ENCODE results near the gene USF1.

USF1 gene

GRCh38 chr1:161054232-161054631, 8.5 kb upstream of the USF1 start:
- TF ChIP-seq SNAI2 (CRISPR knock-in tag; IDR thresholded peaks at IDR 0.05) (no peak), BACH2 (CRISPR knock-in tag; IDR thresholded peaks at IDR 0.05; ENCODE audit: borderline replicate concordance) (no peak), ZFP3 (CRISPR knock-in tag; IDR thresholded peaks at IDR 0.05) (no peak), ZC3H10 (CRISPR knock-in tag; IDR thresholded peaks at IDR 0.05) (no peak), PPARA (CRISPR knock-in tag; IDR thresholded peaks at IDR 0.05; ENCODE audit: borderline replicate concordance) (no peak), CREB5 (CRISPR knock-in tag; IDR thresholded peaks at IDR 0.05; ENCODE audit: low read depth) (no peak), TCF4 (CRISPR knock-in tag; IDR thresholded peaks at IDR 0.05; ENCODE audit: borderline replicate concordance) (no peak)
- ATAC-seq: no peak

- no peak for ATAC-seq
- TF ChIP-seq CSRNP3 (CRISPR knock-in tag; IDR thresholded peaks at IDR 0.05) (no peak), ESRRG (CRISPR knock-in tag; IDR thresholded peaks at IDR 0.05) (no peak), PATZ1 (CRISPR knock-in tag; IDR thresholded peaks at IDR 0.05; ENCODE audit: borderline replicate concordance) (no peak), BACH2 (CRISPR knock-in tag; IDR thresholded peaks at IDR 0.05; ENCODE audit: borderline replicate concordance) (no peak), ZFP30 (CRISPR knock-in tag; IDR thresholded peaks at IDR 0.05) (no peak), POU6F1 (CRISPR knock-in tag; IDR thresholded peaks at IDR 0.05; ENCODE audit: borderline replicate concordance, low read depth) (no peak), CREB5 (CRISPR knock-in tag; IDR thresholded peaks at IDR 0.05; ENCODE audit: low read depth) (no peak), ZC3H10 (CRISPR knock-in tag; IDR thresholded peaks at IDR 0.05) (no peak), PPARA (CRISPR knock-in tag; IDR thresholded peaks at IDR 0.05; ENCODE audit: borderline replicate concordance) (no peak), GLIS3 (CRISPR knock-in tag; IDR thresholded peaks at IDR 0.05) (no peak), SNAI2 (CRISPR knock-in tag; IDR thresholded peaks at IDR 0.05) (no peak), ZNF70 (CRISPR knock-in tag; IDR thresholded peaks at IDR 0.05) (no peak)
Measured at GRCh38 chr1:161052899-161053298, 7.1 kb upstream of the USF1 start.

GRCh38 chr1:161051219-161051618, 5.4 kb upstream of the USF1 start:
- no peak for ATAC-seq
- no peak for TF ChIP-seq SNAI2 (CRISPR knock-in tag; IDR thresholded peaks at IDR 0.05)
- TF ChIP-seq CREB5 (CRISPR knock-in tag; IDR thresholded peaks at IDR 0.05; ENCODE audit: low read depth): no peak
- no peak for TF ChIP-seq ARNTL (CRISPR knock-in tag; IDR thresholded peaks at IDR 0.05; ENCODE audit: borderline replicate concordance, low read depth)

- no peak for ATAC-seq
- no peak for TF ChIP-seq GLIS3 (CRISPR knock-in tag; IDR thresholded peaks at IDR 0.05)
- TF ChIP-seq ISL1 (CRISPR knock-in tag; IDR thresholded peaks at IDR 0.05): no peak
- no peak for TF ChIP-seq BACH2 (CRISPR knock-in tag; IDR thresholded peaks at IDR 0.05; ENCODE audit: borderline replicate concordance)
- no peak for TF ChIP-seq ZNF70 (CRISPR knock-in tag; IDR thresholded peaks at IDR 0.05)
- TF ChIP-seq ESRRG (CRISPR knock-in tag; IDR thresholded peaks at IDR 0.05): no peak
- no peak for TF ChIP-seq SNAI2 (CRISPR knock-in tag; IDR thresholded peaks at IDR 0.05)
- no peak for TF ChIP-seq ZFP30 (CRISPR knock-in tag; IDR thresholded peaks at IDR 0.05)
- no peak for TF ChIP-seq PATZ1 (CRISPR knock-in tag; IDR thresholded peaks at IDR 0.05; ENCODE audit: borderline replicate concordance)
- no peak for TF ChIP-seq TSHZ2 (CRISPR knock-in tag; IDR thresholded peaks at IDR 0.05)
- no peak for TF ChIP-seq ZNF8 (CRISPR knock-in tag; IDR thresholded peaks at IDR 0.05)
- no peak for TF ChIP-seq ZC3H10 (CRISPR knock-in tag; IDR thresholded peaks at IDR 0.05)
Measured at GRCh38 chr1:161048949-161049722, 3.4 kb upstream of the USF1 start.
